ENCODE data around the gene RPL35A. TPM values are rescaled to one million over a fixed set of nuclear protein-coding genes. Genes with fewer than 3 reads are reported as not detected.
"Not testable (repeated sequence)": the region's sequence is repeated elsewhere in the genome, so short reads cannot be mapped to it uniquely, and the experiment has no call there.

RPL35A gene
- total and polyA plus RNA-seq, 3 experiments from 2014 or later = 1,301 to 1,628 (median 1,320) TPM

- Histone ChIP-seq H3K4me1 (ENCODE audit: insufficient read depth, low read length) (peaks cover 50% of the 10 kb centered on the region), H3K36me3 (ENCODE audit: insufficient read depth, low read length) (peaks cover 55% of the 10 kb centered on the region), H3K4me3 (ENCODE audit: low read length) (no peak overlapping the region), H3K9me3 (ENCODE audit: low read length) (no peaks in the 10 kb centered on the region), H3K27ac (ENCODE audit: low read depth, low read length) (no peak overlapping the region), H3K27me3 (ENCODE audit: insufficient read depth, low read length, poor library complexity, severe bottlenecking) (no peaks in the 10 kb centered on the region)
- peaks cover 0 to 75% (median 24%) of the 10 kb centered on the region in 3 donors for H3K36me3 Mint-ChIP-seq
- no peaks in the 10 kb centered on the region for H3K27me3 Mint-ChIP-seq
- ChIA-PET POLR2A (interaction anchor here (0.6 to 0.7 kb wide), 2 partner anchors 40 to 1715 kb away, joined by 3 to 5 read pairs; no protein-coding TSS in a partner anchor), CTCF (no interaction called here)
- peak overlapping the region in 1 of 7 donors; percentile 63 for H3K4me3 Mint-ChIP-seq
- peaks cover 54 to 83% (median 70%) of the 10 kb centered on the region in 3 donors for H3K4me1 Mint-ChIP-seq
- no peak for DNase-seq
- peak overlapping the region in 3 of 8 donors; percentile 46 to 77 (median 50) for H3K27ac Mint-ChIP-seq
- H3K9me3 Mint-ChIP-seq = no peaks in the 10 kb centered on the region
These were observed 6.0 kb downstream of the RPL35A start for GRCh38 chr3:197955892-197956477.

GRCh38 chr3:197956626-197956988 lies 6.6 kb downstream of the RPL35A start:
- Mint-ChIP-seq H3K4me1 (peaks cover 56 to 83% (median 70%) of the 10 kb centered on the region in 3 donors), H3K36me3 (peaks cover 0 to 70% (median 23%) of the 10 kb centered on the region in 3 donors), H3K4me3 (peak overlapping the region in 1 of 7 donors; percentile 48), H3K9me3 (no peaks in the 10 kb centered on the region), H3K27ac (peak overlapping the region in 5 of 8 donors; percentile 10 to 92 (median 77)), H3K27me3 (no peaks in the 10 kb centered on the region)
- POLR2A ChIA-PET = interaction anchor here (0.7 kb wide), 1 partner anchor 39 kb away, joined by 5 read pairs; no protein-coding TSS in a partner anchor
- no peak for DNase-seq
- Histone ChIP-seq H3K4me1 (ENCODE audit: insufficient read depth, low read length) (peaks cover 50% of the 10 kb centered on the region), H3K27ac (ENCODE audit: low read depth, low read length) (peak overlapping the region; percentile 64), H3K4me3 (ENCODE audit: low read length) (no peak overlapping the region), H3K9me3 (ENCODE audit: low read length) (no peaks in the 10 kb centered on the region), H3K27me3 (ENCODE audit: insufficient read depth, low read length, poor library complexity, severe bottlenecking) (no peaks in the 10 kb centered on the region), H3K36me3 (ENCODE audit: insufficient read depth, low read length) (peaks cover 52% of the 10 kb centered on the region)
- CTCF ChIA-PET = no interaction called here

GRCh38 chr3:197957790-197958133 lies 7.8 kb downstream of the RPL35A start:
- H3K4me3 Mint-ChIP-seq = peak overlapping the region in 1 of 7 donors; percentile 82
- ChIA-PET CTCF (no interaction called here), POLR2A (interaction anchor here (0.9 kb wide), 1 partner anchor 15 kb away, joined by 3 read pairs; no protein-coding TSS in a partner anchor)
- Histone ChIP-seq H3K4me1 (ENCODE audit: insufficient read depth, low read length) (peaks cover 50% of the 10 kb centered on the region), H3K4me3 (ENCODE audit: low read length) (no peak overlapping the region), H3K9me3 (ENCODE audit: low read length) (no peaks in the 10 kb centered on the region), H3K27ac (ENCODE audit: low read depth, low read length) (peak overlapping the region; percentile 64), H3K27me3 (ENCODE audit: insufficient read depth, low read length, poor library complexity, severe bottlenecking) (no peaks in the 10 kb centered on the region), H3K36me3 (ENCODE audit: insufficient read depth, low read length) (peaks cover 40% of the 10 kb centered on the region)
- peaks cover 0 to 62% (median 23%) of the 10 kb centered on the region in 3 donors for H3K36me3 Mint-ChIP-seq
- no peaks in the 10 kb centered on the region for H3K9me3 Mint-ChIP-seq
- no peaks in the 10 kb centered on the region for H3K27me3 Mint-ChIP-seq
- no peak for DNase-seq
- H3K4me1 Mint-ChIP-seq = peaks cover 66 to 86% (median 78%) of the 10 kb centered on the region in 3 donors
- H3K27ac Mint-ChIP-seq = peak overlapping the region in 7 of 8 donors; percentile 10 to 92 (median 77)

- Histone ChIP-seq H3K36me3 (ENCODE audit: insufficient read depth, low read length) (peaks cover 34% of the 10 kb centered on the region), H3K27ac (ENCODE audit: low read depth, low read length) (peak overlapping the region; percentile 74), H3K4me3 (ENCODE audit: low read length) (no peak overlapping the region), H3K9me3 (ENCODE audit: low read length) (no peaks in the 10 kb centered on the region), H3K4me1 (ENCODE audit: insufficient read depth, low read length) (peaks cover 45% of the 10 kb centered on the region), H3K27me3 (ENCODE audit: insufficient read depth, low read length, poor library complexity, severe bottlenecking) (no peaks in the 10 kb centered on the region)
- Mint-ChIP-seq H3K36me3 (peaks cover 0 to 57% (median 20%) of the 10 kb centered on the region in 3 donors), H3K27ac (peak overlapping the region in 7 of 8 donors; percentile 70 to 94 (median 89)), H3K4me1 (peaks cover 60 to 80% (median 73%) of the 10 kb centered on the region in 3 donors), H3K27me3 (no peaks in the 10 kb centered on the region), H3K4me3 (peak overlapping the region in 4 of 7 donors; percentile 38 to 82 (median 59)), H3K9me3 (no peaks in the 10 kb centered on the region)
- ChIA-PET CTCF (no interaction called here), POLR2A (interaction anchor here (0.7 to 1.8 kb wide), 3 partner anchors 8 to 16 kb away, joined by 3 to 13 read pairs (median 4); partner anchors contain the start of gene RPL35A)
- no peak for DNase-seq
These were observed 8.4 kb downstream of the RPL35A start for GRCh38 chr3:197958346-197958745.

GRCh38 chr3:197958848-197959247 lies 8.9 kb downstream of the RPL35A start:
- H3K36me3 Mint-ChIP-seq = peaks cover under 1 to 52% (median 16%) of the 10 kb centered on the region in 3 donors
- H3K9me3 ChIP-seq (ENCODE audit: low read length); H3K27me3 ChIP-seq (ENCODE audit: insufficient read depth, low read length, poor library complexity, severe bottlenecking); DNase-seq; CTCF ChIA-PET; H3K27me3 Mint-ChIP-seq; H3K9me3 Mint-ChIP-seq: not testable (repeated sequence)
- peak overlapping the region in 3 of 7 donors; percentile 19 to 69 (median 49) for H3K4me3 Mint-ChIP-seq
- POLR2A ChIA-PET = interaction anchor here (0.7 to 1.8 kb wide), 3 partner anchors 8 to 16 kb away, joined by 3 to 13 read pairs (median 4); partner anchors contain the start of gene RPL35A
- Histone ChIP-seq H3K27ac (ENCODE audit: low read depth, low read length) (peak overlapping the region; percentile 74), H3K36me3 (ENCODE audit: insufficient read depth, low read length) (peaks cover 29% of the 10 kb centered on the region), H3K4me1 (ENCODE audit: insufficient read depth, low read length) (peaks cover 41% of the 10 kb centered on the region), H3K4me3 (ENCODE audit: low read length) (peak overlapping the region; percentile 0)
- peaks cover 55 to 75% (median 68%) of the 10 kb centered on the region in 3 donors for H3K4me1 Mint-ChIP-seq
- peak overlapping the region in 5 of 8 donors; percentile 51 to 94 (median 91) for H3K27ac Mint-ChIP-seq

- Histone ChIP-seq H3K4me1 (ENCODE audit: insufficient read depth, low read length) (peaks cover 41% of the 10 kb centered on the region), H3K9me3 (ENCODE audit: low read length) (no peaks in the 10 kb centered on the region), H3K36me3 (ENCODE audit: insufficient read depth, low read length) (peaks cover 23% of the 10 kb centered on the region), H3K4me3 (ENCODE audit: low read length) (peak overlapping the region; percentile 75), H3K27me3 (ENCODE audit: insufficient read depth, low read length, poor library complexity, severe bottlenecking) (no peaks in the 10 kb centered on the region), H3K27ac (ENCODE audit: low read depth, low read length) (peak overlapping the region; percentile 74)
- CTCF ChIA-PET = no interaction called here
- H3K9me3 Mint-ChIP-seq = no peaks in the 10 kb centered on the region
- POLR2A ChIA-PET = interaction anchor here (1.8 kb wide), 1 partner anchor 9 kb away, joined by 13 read pairs; the partner anchor contains the start of gene RPL35A
- peak overlapping the region; percentile 89 to 98 (median 94) for H3K27ac Mint-ChIP-seq
- H3K4me1 Mint-ChIP-seq = peaks cover 52 to 69% (median 63%) of the 10 kb centered on the region in 3 donors
- peak overlapping the region; percentile 86 to 96 (median 89) for H3K4me3 Mint-ChIP-seq
- no peaks in the 10 kb centered on the region for H3K27me3 Mint-ChIP-seq
- no peak for DNase-seq
- H3K36me3 Mint-ChIP-seq = peaks cover 3 to 45% (median 12%) of the 10 kb centered on the region in 3 donors
These were observed 9.5 kb downstream of the RPL35A start for GRCh38 chr3:197959500-197959890.

- Histone ChIP-seq H3K27ac (ENCODE audit: low read depth, low read length) (peak within 1 kb of the TSS; percentile 74), H3K4me3 (ENCODE audit: low read length) (peak within 1 kb of the TSS; percentile 75), H3K36me3 (ENCODE audit: insufficient read depth, low read length) (peaks cover 17% of the 10 kb centered on the region), H3K9me3 (ENCODE audit: low read length) (no peaks in the 10 kb centered on the region), H3K27me3 (ENCODE audit: insufficient read depth, low read length, poor library complexity, severe bottlenecking) (no peaks in the 10 kb centered on the region), H3K4me1 (ENCODE audit: insufficient read depth, low read length) (peaks cover 41% of the 10 kb centered on the region)
- Mint-ChIP-seq H3K4me3 (peak within 1 kb of the TSS; percentile 86 to 96 (median 89)), H3K4me1 (peaks cover 52 to 64% (median 59%) of the 10 kb centered on the region in 3 donors), H3K27ac (peak within 1 kb of the TSS; percentile 91 to 98 (median 96)), H3K27me3 (no peaks in the 10 kb centered on the region), H3K9me3 (no peaks in the 10 kb centered on the region), H3K36me3 (peaks cover 3 to 39% (median 12%) of the 10 kb centered on the region in 3 donors)
- ChIA-PET CTCF (no interaction called here), POLR2A (interaction anchor here (0.6 to 1.8 kb wide), 2 partner anchors 9 to 10 kb away, joined by 3 to 13 read pairs; partner anchors contain the start of gene RPL35A)
- peak; percentile 94 to 96 (median 95) for DNase-seq
These were observed 10.1 kb downstream of the RPL35A start, which contains the start of gene LMLN for GRCh38 chr3:197959891-197960693. TSS of gene LMLN (plus strand) at chr3:197960217. CDS start at chr3:197960246, 29 bp downstream.

Data from CD8-positive, alpha-beta memory T cell (primary cell).